Measurements from ENCODE around the gene PREX1.

The PREX1 gene

DNA sequence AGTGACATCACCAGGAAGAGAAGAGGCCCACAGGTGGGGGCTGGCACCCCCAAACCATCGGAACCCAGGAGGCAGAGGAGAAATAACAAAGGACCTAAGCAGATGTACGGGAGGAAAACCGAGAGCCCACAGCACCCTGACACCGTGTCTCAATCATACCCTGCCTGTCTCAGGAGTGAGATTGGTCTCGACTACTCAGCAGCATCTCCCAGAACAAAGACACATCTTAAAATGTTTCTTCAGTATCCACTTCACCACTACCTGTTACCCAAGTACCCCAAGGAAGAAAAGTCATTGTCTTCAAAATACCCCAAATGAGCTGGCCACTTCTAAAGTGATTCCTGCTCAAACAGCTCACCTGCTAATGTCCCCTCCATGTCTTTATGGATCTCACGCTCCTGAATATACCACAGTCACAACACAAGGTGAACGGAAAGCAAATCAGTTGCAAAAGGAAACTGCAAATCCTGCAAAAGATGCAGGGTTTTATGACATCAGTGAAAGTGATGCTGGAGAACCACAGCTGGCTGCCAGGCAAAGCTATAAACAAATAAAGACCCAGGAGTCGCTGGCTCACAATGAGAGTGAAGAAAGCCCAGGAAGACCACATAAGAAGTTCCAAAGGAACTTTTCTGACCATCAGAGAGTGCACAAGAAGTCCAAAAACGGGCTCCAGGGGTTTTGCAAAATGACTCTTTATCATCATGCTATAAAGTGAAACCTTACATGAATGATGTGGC, 44.1 kb downstream of the PREX1 start:
- no peaks in the 10 kb centered on the region for H3K4me1 ChIP-seq (ENCODE audit: insufficient read depth, poor library complexity, severe bottlenecking)
- no peaks in the 10 kb centered on the region for H3K9me3 ChIP-seq (ENCODE audit: severe bottlenecking)
- no peak overlapping the region for H3K27ac ChIP-seq (ENCODE audit: poor library complexity, severe bottlenecking)
- TF ChIP-seq, protein P1, sequence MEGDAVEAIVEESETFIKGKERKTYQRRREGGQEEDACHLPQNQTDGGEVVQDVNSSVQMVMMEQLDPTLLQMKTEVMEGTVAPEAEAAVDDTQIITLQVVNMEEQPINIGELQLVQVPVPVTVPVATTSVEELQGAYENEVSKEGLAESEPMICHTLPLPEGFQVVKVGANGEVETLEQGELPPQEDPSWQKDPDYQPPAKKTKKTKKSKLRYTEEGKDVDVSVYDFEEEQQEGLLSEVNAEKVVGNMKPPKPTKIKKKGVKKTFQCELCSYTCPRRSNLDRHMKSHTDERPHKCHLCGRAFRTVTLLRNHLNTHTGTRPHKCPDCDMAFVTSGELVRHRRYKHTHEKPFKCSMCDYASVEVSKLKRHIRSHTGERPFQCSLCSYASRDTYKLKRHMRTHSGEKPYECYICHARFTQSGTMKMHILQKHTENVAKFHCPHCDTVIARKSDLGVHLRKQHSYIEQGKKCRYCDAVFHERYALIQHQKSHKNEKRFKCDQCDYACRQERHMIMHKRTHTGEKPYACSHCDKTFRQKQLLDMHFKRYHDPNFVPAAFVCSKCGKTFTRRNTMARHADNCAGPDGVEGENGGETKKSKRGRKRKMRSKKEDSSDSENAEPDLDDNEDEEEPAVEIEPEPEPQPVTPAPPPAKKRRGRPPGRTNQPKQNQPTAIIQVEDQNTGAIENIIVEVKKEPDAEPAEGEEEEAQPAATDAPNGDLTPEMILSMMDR (IDR thresholded peaks at IDR 0.05; ENCODE audit: poor library complexity, severe bottlenecking), result no peak
- no peaks in the 10 kb centered on the region for H3K36me3 ChIP-seq (ENCODE audit: low read depth)
- ATAC-seq (ENCODE audit: low read depth), result no peak
- no peak for DNase-seq (ENCODE audit: low spot score)
- H3K4me3 ChIP-seq (ENCODE audit: severe bottlenecking), result no peak overlapping the region
- H3K27me3 ChIP-seq (ENCODE audit: insufficient read depth, poor library complexity, severe bottlenecking), result no peaks in the 10 kb centered on the region

DNA sequence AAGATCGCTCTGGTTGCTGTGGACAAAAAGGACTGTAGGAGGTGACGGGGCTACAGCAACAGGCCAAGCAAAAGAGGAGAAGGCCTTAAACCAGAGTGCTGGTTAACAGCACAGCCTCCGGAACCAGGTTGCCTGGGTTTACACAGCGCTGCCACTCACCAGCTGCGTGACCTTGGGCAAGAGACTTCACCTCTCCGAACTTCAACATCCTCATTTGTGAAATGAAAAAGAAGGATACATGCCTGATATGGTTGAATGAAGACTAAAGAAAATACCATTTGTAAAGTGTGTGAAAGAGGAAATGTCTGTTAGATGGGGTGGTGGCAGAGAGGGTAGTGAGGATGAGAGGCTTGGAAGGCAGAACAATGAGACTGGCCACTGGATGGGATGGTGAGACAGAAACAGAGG, 44.9 kb downstream of the PREX1 start:
- no peak for ATAC-seq (ENCODE audit: low read depth)

DNA sequence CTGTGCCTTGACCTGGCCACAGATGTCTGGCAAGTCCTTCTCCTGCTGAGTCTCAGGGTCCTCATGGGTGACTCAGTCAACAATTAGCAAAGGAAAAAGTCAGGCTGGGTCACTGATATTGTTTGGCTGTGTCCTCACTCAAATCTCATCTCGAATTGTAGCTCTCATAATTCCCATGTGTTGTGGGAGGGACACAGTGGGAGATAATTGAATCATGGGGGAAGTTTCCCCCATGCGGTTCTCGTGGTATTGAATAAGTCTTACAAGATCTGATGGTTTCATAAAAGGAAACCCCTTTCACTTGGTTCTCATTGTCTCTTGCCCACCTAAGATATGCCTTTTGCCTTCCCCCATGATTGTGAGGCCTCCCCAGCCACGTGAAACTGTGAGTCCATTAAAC, 45.7 kb downstream of the PREX1 start:
- DNase-seq (ENCODE audit: low spot score) (no peak), ATAC-seq (ENCODE audit: low read depth) (no peak)
- no peaks in the 10 kb centered on the region for H3K4me1 ChIP-seq (ENCODE audit: insufficient read depth, poor library complexity, severe bottlenecking)
- no peak overlapping the region for H3K27ac ChIP-seq (ENCODE audit: poor library complexity, severe bottlenecking)
- no peaks in the 10 kb centered on the region for H3K36me3 ChIP-seq (ENCODE audit: low read depth)
- TF ChIP-seq, protein P1 (IDR thresholded peaks at IDR 0.05; ENCODE audit: poor library complexity, severe bottlenecking), result no peak
- H3K9me3 ChIP-seq (ENCODE audit: severe bottlenecking), result no peaks in the 10 kb centered on the region
- H3K27me3 ChIP-seq (ENCODE audit: insufficient read depth, poor library complexity, severe bottlenecking), result no peaks in the 10 kb centered on the region
- H3K4me3 ChIP-seq (ENCODE audit: severe bottlenecking), result no peak overlapping the region

More for the DNA sequence above, 44.9 kb downstream of the PREX1 start:
- no peaks in the 10 kb centered on the region for H3K36me3 ChIP-seq (ENCODE audit: low read depth)
- no peaks in the 10 kb centered on the region for H3K27me3 ChIP-seq (ENCODE audit: insufficient read depth, poor library complexity, severe bottlenecking)
- no peaks in the 10 kb centered on the region for H3K9me3 ChIP-seq (ENCODE audit: severe bottlenecking)
- no peak overlapping the region for H3K27ac ChIP-seq (ENCODE audit: poor library complexity, severe bottlenecking)
- no peaks in the 10 kb centered on the region for H3K4me1 ChIP-seq (ENCODE audit: insufficient read depth, poor library complexity, severe bottlenecking)
- TF ChIP-seq, protein P1 (IDR thresholded peaks at IDR 0.05; ENCODE audit: poor library complexity, severe bottlenecking), result no peak
- H3K4me3 ChIP-seq (ENCODE audit: severe bottlenecking), result no peak overlapping the region
- DNase-seq (ENCODE audit: low spot score), result no peak

DNA sequence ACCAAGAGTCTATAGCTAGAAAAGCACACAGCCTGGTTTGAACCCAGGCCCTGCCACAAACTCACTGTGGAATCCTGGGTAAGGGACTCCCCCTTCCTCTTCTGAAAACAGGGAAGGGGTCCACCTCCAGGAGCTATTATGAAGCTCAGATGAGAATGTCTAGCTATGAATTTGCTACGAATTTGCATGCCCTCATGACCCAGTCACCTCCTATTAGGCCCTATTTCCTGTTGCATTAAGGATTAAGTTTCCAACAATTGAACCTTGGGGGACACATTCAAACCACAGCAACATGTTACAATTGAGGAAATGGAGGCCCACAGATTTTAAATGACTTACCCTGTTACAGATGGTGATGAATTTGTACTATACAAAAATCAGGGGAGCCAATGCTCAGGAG, 46.2 kb downstream of the PREX1 start:
- H3K27ac ChIP-seq (ENCODE audit: poor library complexity, severe bottlenecking), result no peak overlapping the region
- H3K36me3 ChIP-seq (ENCODE audit: low read depth), result no peaks in the 10 kb centered on the region
- TF ChIP-seq, protein P1 (IDR thresholded peaks at IDR 0.05; ENCODE audit: poor library complexity, severe bottlenecking), result no peak
- no peak overlapping the region for H3K4me3 ChIP-seq (ENCODE audit: severe bottlenecking)
- no peaks in the 10 kb centered on the region for H3K27me3 ChIP-seq (ENCODE audit: insufficient read depth, poor library complexity, severe bottlenecking)
- H3K9me3 ChIP-seq (ENCODE audit: severe bottlenecking), result no peaks in the 10 kb centered on the region
- DNase-seq (ENCODE audit: low spot score) (no peak), ATAC-seq (ENCODE audit: low read depth) (no peak)
- H3K4me1 ChIP-seq (ENCODE audit: insufficient read depth, poor library complexity, severe bottlenecking), result no peaks in the 10 kb centered on the region

DNA sequence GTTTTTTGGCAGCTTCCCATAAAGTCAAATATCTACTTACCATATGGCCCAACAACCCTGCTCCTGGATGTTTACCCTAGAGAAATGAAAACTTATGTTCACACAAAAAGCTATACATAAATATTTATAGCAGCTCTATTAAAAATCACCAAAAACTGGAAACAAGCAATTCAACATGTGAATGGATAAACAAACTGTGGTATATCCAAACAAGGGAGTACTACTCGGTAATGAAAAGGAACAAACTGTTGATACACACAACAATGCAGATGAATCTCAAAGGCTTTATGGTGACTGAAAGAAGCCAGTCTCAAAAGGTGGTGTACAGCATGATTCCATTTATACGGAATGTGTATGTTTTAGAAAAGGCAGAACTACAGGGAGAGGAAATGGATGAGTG, 48.4 kb downstream of the PREX1 start:
- ATAC-seq (ENCODE audit: low read depth) (no peak), DNase-seq (ENCODE audit: low spot score) (no peak)

More for the DNA sequence above, 48.4 kb downstream of the PREX1 start:
- Histone ChIP-seq H3K9me3 (ENCODE audit: severe bottlenecking) (peaks cover 7% of the 10 kb centered on the region), H3K4me1 (ENCODE audit: insufficient read depth, poor library complexity, severe bottlenecking) (no peaks in the 10 kb centered on the region), H3K36me3 (ENCODE audit: low read depth) (no peaks in the 10 kb centered on the region), H3K27ac (ENCODE audit: poor library complexity, severe bottlenecking) (no peak overlapping the region), H3K4me3 (ENCODE audit: severe bottlenecking) (no peak overlapping the region), H3K27me3 (ENCODE audit: insufficient read depth, poor library complexity, severe bottlenecking) (no peaks in the 10 kb centered on the region)
- TF ChIP-seq, protein P1 (IDR thresholded peaks at IDR 0.05; ENCODE audit: poor library complexity, severe bottlenecking), result no peak
